Measurements from ENCODE around the gene ITPR1.

DNA sequence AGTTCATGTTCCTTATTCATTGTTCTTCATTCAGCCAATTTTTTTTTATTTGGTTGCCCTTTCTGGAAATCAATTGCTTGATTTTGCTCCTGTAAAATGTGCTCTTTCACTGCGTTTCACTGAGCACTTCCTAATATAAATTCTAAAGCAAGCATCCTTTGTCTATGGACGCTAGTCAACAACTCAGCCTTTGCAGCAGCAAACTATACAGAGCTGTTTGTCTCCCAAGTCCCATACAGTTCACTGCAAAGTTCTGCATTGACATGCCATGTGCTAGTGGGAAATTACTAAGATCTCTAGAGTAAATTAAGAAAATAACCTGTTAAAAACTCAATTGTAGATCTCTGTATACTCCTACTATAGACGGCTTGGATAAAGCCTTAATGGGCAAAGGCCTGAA lies 356.0 kb downstream of the ITPR1 start:
- TF ChIP-seq EZH2 (IDR thresholded peaks at IDR 0.05; ENCODE audit: borderline replicate concordance, low read length), result no peak
- TF ChIP-seq, protein P1, sequence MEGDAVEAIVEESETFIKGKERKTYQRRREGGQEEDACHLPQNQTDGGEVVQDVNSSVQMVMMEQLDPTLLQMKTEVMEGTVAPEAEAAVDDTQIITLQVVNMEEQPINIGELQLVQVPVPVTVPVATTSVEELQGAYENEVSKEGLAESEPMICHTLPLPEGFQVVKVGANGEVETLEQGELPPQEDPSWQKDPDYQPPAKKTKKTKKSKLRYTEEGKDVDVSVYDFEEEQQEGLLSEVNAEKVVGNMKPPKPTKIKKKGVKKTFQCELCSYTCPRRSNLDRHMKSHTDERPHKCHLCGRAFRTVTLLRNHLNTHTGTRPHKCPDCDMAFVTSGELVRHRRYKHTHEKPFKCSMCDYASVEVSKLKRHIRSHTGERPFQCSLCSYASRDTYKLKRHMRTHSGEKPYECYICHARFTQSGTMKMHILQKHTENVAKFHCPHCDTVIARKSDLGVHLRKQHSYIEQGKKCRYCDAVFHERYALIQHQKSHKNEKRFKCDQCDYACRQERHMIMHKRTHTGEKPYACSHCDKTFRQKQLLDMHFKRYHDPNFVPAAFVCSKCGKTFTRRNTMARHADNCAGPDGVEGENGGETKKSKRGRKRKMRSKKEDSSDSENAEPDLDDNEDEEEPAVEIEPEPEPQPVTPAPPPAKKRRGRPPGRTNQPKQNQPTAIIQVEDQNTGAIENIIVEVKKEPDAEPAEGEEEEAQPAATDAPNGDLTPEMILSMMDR (conservative IDR thresholded peaks at IDR 0.05 in 1 of 2, IDR thresholded peaks at IDR 0.05 in 1 of 2; ENCODE audit: extremely low read depth in 1 of 2, insufficient read depth in 1 of 2, low read depth in 1 of 2, low read length in 2 of 2), result no peak
